Activated naive CD4-positive, alpha-beta T cell treated with anti-CD3 and anti-CD28 coated beads, Interleukin-2, amount 10 ng/mL, durations not matched to agents 7 days and 5 days (primary cell): ENCODE data around the gene RDH13.
A peak's percentile ranks its signal among the peaks of the same experiment; 100 is the strongest.
"Not testable (repeated sequence)": the region's sequence is repeated elsewhere in the genome, so short reads cannot be mapped to it uniquely, and the experiment has no call there.

Experiments used
- CTCF ChIA-PET: fragments of 350-600 bp; sonication (Branson Sonifier 250); formaldehyde crosslinking; loops from one replicate; lab custom pipeline; 2021; ENCODE audit warnings: antibody characterized with exemption; lab: Charles Lee
- DNase-seq: peaks from one replicate; pipeline ENCODE4 v3.0.0-alpha.2; 2020
- H3K27ac Mint-ChIP-seq: one replicate; pipeline ENCODE4 v1.8.0; 2021; ENCODE audit warnings: mild to moderate bottlenecking, moderate library complexity, mixed read lengths
- H3K27me3 Mint-ChIP-seq: one replicate; pipeline ENCODE4 v1.8.0; 2021; ENCODE audit warnings: mild to moderate bottlenecking, mixed read lengths
- H3K36me3 Mint-ChIP-seq: one replicate; pipeline ENCODE4 v1.8.0; 2021; ENCODE audit warnings: mixed read lengths
- H3K4me1 Mint-ChIP-seq: one replicate; pipeline ENCODE4 v1.8.0; 2021; ENCODE audit warnings: mixed read lengths
- H3K4me3 Mint-ChIP-seq: one replicate; pipeline ENCODE4 v1.8.0; 2021; ENCODE audit warnings: mild to moderate bottlenecking, moderate library complexity, mixed read lengths
- H3K9me3 Mint-ChIP-seq: one replicate; pipeline ENCODE4 v1.8.0; 2021; ENCODE audit warnings: mixed read lengths

RDH13 gene

GRCh38 chr19:55036058-55036457 lies 26.9 kb downstream of the RDH13 start:
- DNase-seq = no peak
- Mint-ChIP-seq H3K36me3 (peaks cover 14% of the 10 kb centered on the region), H3K27ac (no peak overlapping the region), H3K27me3 (no peaks in the 10 kb centered on the region), H3K4me1 (peaks cover 6% of the 10 kb centered on the region), H3K4me3 (no peak overlapping the region), H3K9me3 (peaks cover 10% of the 10 kb centered on the region)
- CTCF ChIA-PET = interaction anchor here (0.6 kb wide), 1 partner anchor 587 kb away, joined by 3 read pairs; the partner anchor contains the start of gene LENG8

- no peak overlapping the region for H3K27ac Mint-ChIP-seq
- DNase-seq = no peak
- CTCF ChIA-PET = no interaction called here
- no peak overlapping the region for H3K4me3 Mint-ChIP-seq
- no peaks in the 10 kb centered on the region for H3K27me3 Mint-ChIP-seq
- peaks cover 10% of the 10 kb centered on the region for H3K36me3 Mint-ChIP-seq
- peaks cover under 1% of the 10 kb centered on the region for H3K4me1 Mint-ChIP-seq
- peaks cover 9% of the 10 kb centered on the region for H3K9me3 Mint-ChIP-seq
Measured at GRCh38 chr19:55034751-55035150, 28.2 kb downstream of the RDH13 start.

GRCh38 chr19:55032976-55033643 lies 29.8 kb downstream of the RDH13 start:
- H3K4me3 Mint-ChIP-seq, CTCF ChIA-PET, H3K27ac Mint-ChIP-seq, H3K27me3 Mint-ChIP-seq, H3K4me1 Mint-ChIP-seq, DNase-seq: not testable (repeated sequence)
- Mint-ChIP-seq H3K9me3 (peaks cover 18% of the 10 kb centered on the region), H3K36me3 (peaks cover 16% of the 10 kb centered on the region)

DNA sequence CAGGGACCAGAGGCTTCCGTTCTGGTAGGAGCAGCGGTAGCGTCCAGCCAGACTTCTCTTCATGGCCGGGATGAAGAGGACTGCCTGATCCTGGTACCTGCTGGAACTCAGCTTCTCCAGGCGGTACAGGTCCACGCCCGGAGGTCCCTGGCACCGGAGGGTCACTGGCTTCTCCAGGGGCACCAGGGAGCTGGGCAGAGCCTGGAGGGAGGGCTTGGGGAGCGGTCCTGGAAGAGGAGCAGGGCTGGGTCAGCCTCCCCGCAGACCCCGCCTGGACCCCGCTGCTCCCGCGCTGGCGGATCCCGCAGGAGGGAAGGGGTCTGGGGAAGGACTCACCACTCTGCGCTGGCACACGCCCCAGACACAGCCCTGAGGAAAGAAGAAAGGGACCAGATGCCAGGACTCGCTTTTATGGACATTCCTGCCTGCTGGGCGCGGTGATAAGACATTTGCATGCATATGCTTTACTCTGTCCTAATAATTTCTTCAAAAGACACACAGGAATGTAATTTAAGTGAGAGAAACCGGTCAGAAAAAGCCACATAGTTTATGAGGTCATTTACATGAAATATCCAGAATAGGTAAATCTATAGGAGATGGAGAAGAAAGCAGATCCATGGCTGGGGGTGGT lies 30.7 kb downstream of the RDH13 start:
- no peaks in the 10 kb centered on the region for H3K27me3 Mint-ChIP-seq
- H3K27ac Mint-ChIP-seq = no peak overlapping the region
- no peak for DNase-seq
- CTCF ChIA-PET = no interaction called here
- H3K4me3 Mint-ChIP-seq = no peak overlapping the region
- H3K4me1 Mint-ChIP-seq = no peaks in the 10 kb centered on the region
- H3K36me3 Mint-ChIP-seq = peaks cover 15% of the 10 kb centered on the region
- peaks cover 20% of the 10 kb centered on the region for H3K9me3 Mint-ChIP-seq

- DNase-seq = no peak
- CTCF ChIA-PET = no interaction called here
- Mint-ChIP-seq H3K27me3 (no peaks in the 10 kb centered on the region), H3K4me3 (no peak overlapping the region), H3K27ac (no peak overlapping the region), H3K4me1 (peaks cover 1% of the 10 kb centered on the region), H3K9me3 (peaks cover 22% of the 10 kb centered on the region), H3K36me3 (peaks cover 15% of the 10 kb centered on the region)
Measured at GRCh38 chr19:55031178-55031577, 31.8 kb downstream of the RDH13 start.

DNA sequence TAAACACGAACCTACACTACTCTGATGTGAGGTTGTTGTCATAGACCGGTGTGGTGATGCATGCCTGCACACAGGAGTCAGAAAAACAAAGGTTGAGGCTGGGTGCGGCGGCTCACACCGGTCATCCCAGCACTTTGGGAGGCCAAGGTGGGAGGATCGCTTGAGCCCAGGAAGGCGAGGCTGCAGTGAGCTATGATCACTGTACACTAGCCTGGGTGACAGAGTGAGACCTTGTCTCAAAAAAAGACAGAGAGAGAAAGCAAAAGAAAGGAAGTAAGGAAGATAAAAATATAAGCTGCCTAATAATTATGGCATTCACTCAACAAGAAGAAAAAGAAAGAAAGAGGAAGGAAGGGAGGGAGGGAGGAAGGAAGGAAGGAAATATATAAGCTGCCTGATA lies 34.2 kb downstream of the RDH13 start:
- CTCF ChIA-PET = no interaction called here
- peaks cover 2% of the 10 kb centered on the region for H3K4me1 Mint-ChIP-seq
- H3K9me3 Mint-ChIP-seq = peaks cover 36% of the 10 kb centered on the region
- no peak overlapping the region for H3K27ac Mint-ChIP-seq
- no peaks in the 10 kb centered on the region for H3K27me3 Mint-ChIP-seq
- H3K36me3 Mint-ChIP-seq = peaks cover 27% of the 10 kb centered on the region
- H3K4me3 Mint-ChIP-seq = no peak overlapping the region
- DNase-seq = no peak

- no peak overlapping the region for H3K4me3 Mint-ChIP-seq
- DNase-seq = no peak
- CTCF ChIA-PET = no interaction called here
- peak overlapping the region; percentile 72 for H3K27ac Mint-ChIP-seq
- H3K27me3 Mint-ChIP-seq = no peaks in the 10 kb centered on the region
- peaks cover 37% of the 10 kb centered on the region for H3K9me3 Mint-ChIP-seq
- H3K36me3 Mint-ChIP-seq = peaks cover 34% of the 10 kb centered on the region
- peaks cover 2% of the 10 kb centered on the region for H3K4me1 Mint-ChIP-seq
Measured at GRCh38 chr19:55027472-55028337, 35.2 kb downstream of the RDH13 start.

DNA sequence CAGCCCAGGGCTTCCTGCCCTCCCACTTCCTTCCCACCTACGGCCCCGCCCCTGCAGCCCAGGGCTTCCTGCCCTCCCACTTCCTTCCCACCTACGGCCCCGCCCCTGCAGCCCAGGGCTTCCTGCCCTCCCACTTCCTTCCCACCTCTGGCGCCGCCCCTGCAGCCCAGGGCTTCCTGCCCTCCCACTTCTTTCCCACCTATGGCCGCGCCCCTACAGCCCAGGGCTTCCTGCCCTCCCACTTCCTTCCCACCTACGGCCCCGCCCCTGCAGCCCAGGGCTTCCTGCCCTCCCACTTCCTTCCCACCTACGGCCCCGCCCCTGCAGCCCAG lies 35.8 kb downstream of the RDH13 start:
- CTCF ChIA-PET, H3K27me3 Mint-ChIP-seq, H3K4me3 Mint-ChIP-seq: not testable (repeated sequence)

GRCh38 chr19:55024111-55024510 lies 38.8 kb downstream of the RDH13 start:
- H3K27ac Mint-ChIP-seq = no peak overlapping the region
- CTCF ChIA-PET = no interaction called here
- H3K4me3 Mint-ChIP-seq = no peak overlapping the region

More for the DNA sequence above, 35.8 kb downstream of the RDH13 start:
- DNase-seq, H3K4me1 Mint-ChIP-seq: not testable (repeated sequence)
- peaks cover 38% of the 10 kb centered on the region for H3K36me3 Mint-ChIP-seq
- H3K9me3 Mint-ChIP-seq = peaks cover 41% of the 10 kb centered on the region
- peak overlapping the region; percentile 72 for H3K27ac Mint-ChIP-seq

DNA sequence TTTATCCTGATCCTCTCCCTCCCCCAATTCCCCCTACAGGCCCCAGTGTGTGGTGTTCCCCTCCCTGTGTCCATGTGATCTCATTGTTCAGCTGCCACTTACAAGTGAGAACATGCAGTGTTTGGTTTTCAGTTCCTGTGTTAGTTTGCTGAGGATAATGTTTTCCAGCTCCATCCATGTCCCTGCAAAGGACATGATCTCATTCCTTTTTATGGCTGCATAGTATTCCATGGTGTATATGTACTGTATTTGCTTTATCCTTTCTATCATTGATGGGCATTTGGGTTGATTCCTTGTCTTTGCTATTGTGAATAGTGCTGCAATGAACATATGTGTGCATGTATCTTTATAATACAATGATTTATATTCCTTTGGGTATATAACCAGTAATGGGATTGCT lies 42.6 kb downstream of the RDH13 start:
- H3K4me1 Mint-ChIP-seq, H3K27me3 Mint-ChIP-seq, CTCF ChIA-PET, H3K27ac Mint-ChIP-seq, H3K4me3 Mint-ChIP-seq, DNase-seq: not testable (repeated sequence)
- Mint-ChIP-seq H3K36me3 (peaks cover 39% of the 10 kb centered on the region), H3K9me3 (peaks cover 42% of the 10 kb centered on the region)

More at GRCh38 chr19:55024111-55024510, 38.8 kb downstream of the RDH13 start:
- peaks cover 2% of the 10 kb centered on the region for H3K4me1 Mint-ChIP-seq
- no peaks in the 10 kb centered on the region for H3K27me3 Mint-ChIP-seq
- peaks cover 44% of the 10 kb centered on the region for H3K36me3 Mint-ChIP-seq
- no peak for DNase-seq
- peaks cover 49% of the 10 kb centered on the region for H3K9me3 Mint-ChIP-seq

DNA sequence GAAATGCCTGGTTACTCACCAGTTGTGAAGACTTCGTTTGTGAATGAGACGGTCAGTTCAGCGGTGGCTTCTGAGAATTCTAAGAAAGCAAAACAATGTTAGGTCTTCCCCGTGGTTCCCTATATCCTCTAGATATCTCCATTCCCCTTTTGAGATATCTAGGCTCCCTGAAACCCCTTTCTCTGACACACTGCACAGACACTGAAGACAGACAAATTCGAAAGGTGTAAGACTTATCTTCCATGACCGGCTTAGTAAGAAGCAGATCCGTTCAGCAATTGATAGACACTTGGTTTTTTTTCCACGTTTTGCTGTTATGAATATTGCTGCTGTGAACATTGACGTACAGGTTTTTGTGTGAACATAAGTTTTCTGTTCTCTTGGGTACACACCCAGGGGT lies 44.3 kb downstream of the RDH13 start:
- CTCF ChIA-PET = no interaction called here
- H3K9me3 Mint-ChIP-seq = peaks cover 34% of the 10 kb centered on the region
- no peak overlapping the region for H3K4me3 Mint-ChIP-seq

GRCh38 chr19:55018216-55018615 lies 44.7 kb downstream of the RDH13 start:
- peaks cover 31% of the 10 kb centered on the region for H3K36me3 Mint-ChIP-seq
- peaks cover 30% of the 10 kb centered on the region for H3K9me3 Mint-ChIP-seq
- CTCF ChIA-PET = no interaction called here
- no peak overlapping the region for H3K4me3 Mint-ChIP-seq
- H3K4me1 Mint-ChIP-seq = peaks cover 3% of the 10 kb centered on the region
- H3K27ac Mint-ChIP-seq = no peak overlapping the region
- DNase-seq = no peak
- H3K27me3 Mint-ChIP-seq = no peaks in the 10 kb centered on the region

More for the DNA sequence above, 44.3 kb downstream of the RDH13 start:
- DNase-seq = no peak
- H3K4me1 Mint-ChIP-seq = peaks cover 3% of the 10 kb centered on the region
- peaks cover 34% of the 10 kb centered on the region for H3K36me3 Mint-ChIP-seq
- H3K27me3 Mint-ChIP-seq = no peaks in the 10 kb centered on the region
- H3K27ac Mint-ChIP-seq = no peak overlapping the region

DNA sequence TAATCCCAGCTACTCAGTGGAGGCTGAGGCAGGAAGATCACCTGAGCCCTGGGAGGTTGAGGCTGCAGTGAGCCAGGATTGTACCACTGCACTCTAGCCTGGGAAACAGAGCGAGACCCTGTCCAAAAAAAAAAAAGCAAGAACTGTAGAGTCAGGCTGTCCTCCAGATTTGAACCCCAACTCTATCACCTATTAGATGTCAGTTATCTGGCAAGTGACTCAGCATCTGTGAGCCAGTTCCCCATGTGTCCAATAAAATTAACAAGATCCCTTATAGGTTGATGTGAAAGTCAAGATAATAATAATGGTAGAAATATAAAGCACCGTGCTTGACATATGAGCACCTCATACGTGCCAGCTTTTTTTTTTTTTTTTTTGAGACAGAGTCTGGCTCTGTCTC lies 46.9 kb downstream of the RDH13 start:
- Mint-ChIP-seq H3K9me3 (peaks cover 22% of the 10 kb centered on the region), H3K27me3 (no peaks in the 10 kb centered on the region), H3K27ac (no peak overlapping the region), H3K4me3 (no peak overlapping the region), H3K36me3 (peaks cover 19% of the 10 kb centered on the region), H3K4me1 (peaks cover 3% of the 10 kb centered on the region)
- CTCF ChIA-PET = no interaction called here
- DNase-seq = no peak

DNA sequence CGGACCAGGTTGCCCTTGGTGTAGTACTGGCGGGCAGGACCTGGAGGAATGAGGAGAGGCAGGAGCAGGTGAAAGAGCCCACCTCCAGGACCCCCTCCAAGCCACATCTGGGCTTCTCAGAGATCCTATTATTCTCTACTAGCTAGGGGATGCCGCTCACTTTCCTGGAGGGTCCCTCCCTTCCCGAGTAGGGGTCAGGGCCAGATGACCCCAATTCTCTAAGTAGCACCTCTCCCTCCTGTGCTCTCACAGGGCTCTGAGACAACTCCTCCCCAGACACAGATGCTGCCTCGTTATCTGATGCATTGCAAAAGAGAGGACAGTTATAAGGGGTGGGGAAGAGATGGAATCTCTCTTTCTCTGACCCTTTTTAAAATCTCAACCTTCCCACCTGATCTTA lies 47.8 kb downstream of the RDH13 start:
- CTCF ChIA-PET = no interaction called here
- Mint-ChIP-seq H3K4me1 (peaks cover 3% of the 10 kb centered on the region), H3K4me3 (peak overlapping the region; percentile 54), H3K27ac (peak overlapping the region; percentile 65), H3K9me3 (peaks cover 19% of the 10 kb centered on the region), H3K27me3 (no peaks in the 10 kb centered on the region), H3K36me3 (peaks cover 16% of the 10 kb centered on the region)
- DNase-seq = no peak
